Measurements from ENCODE around the gene CCDC17.

GRCh38 chr1:45640293-45640692 lies 16.4 kb upstream of the CCDC17 start:
- TF ChIP-seq CTCF (optimal IDR thresholded peaks at IDR 0.05 in 1 of 3, IDR thresholded peaks at IDR 0.05 in 1 of 3, conservative IDR thresholded peaks at IDR 0.05 in 1 of 3; ENCODE audit: extremely low read depth in 1 of 3, insufficient read depth in 2 of 3, low read length in 3 of 3) (no peak), EZH2 (IDR thresholded peaks at IDR 0.05; ENCODE audit: low read length) (no peak)

All from keratinocyte (primary cell).